ENCODE results near the gene UGT1A5. TPM values are rescaled to one million over a fixed set of nuclear protein-coding genes. Genes with fewer than 3 reads are reported as not detected.

The UGT1A5 gene
- total RNA-seq, 1 experiment from 2014 or later: not detected

DNA sequence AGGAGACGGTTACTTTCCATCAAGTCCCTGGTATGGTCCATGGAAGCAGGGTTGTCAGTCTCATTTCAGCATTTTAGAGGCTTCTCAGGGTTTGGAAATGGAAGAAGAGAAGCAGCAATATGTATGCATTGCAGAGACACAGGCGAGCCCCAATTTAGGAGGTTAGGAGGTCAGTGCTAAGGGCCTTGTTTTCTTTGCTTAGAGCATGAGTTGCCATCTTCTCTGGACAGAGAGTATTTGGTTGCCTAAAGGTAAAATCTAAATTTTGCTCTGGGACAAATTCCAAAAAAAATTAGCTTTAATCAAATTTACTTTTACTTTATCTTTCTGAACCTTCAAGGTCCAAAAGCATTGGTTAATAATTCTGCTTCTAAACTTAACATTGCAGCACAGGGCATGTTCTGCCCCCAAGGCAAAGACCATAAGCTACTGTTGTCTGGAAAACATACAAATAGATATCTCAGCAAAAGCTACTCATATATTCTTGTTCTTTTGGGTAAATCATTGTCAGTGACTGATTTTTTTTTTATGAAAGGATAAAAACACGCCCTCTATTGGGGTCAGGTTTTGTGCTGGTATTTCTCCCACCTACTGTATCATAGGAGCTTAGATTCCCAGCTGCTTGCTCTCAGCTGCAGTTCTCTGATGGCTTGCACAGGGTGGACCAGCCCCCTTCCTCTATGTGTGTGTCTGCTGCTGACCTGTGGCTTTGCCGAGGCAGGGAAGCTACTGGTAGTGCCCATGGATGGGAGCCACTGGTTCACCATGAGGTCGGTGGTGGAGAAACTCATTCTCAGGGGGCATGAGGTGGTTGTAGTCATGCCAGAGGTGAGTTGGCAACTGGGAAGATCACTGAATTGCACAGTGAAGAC, 41.2 kb upstream of the UGT1A5 start, which contains the start of gene UGT1A9:
UGT1A9 (plus strand) TSS at position 609 of the 872 bp plus-strand sequence; CDS start at position 646, 37 bp downstream.
- ChIA-PET POLR2A (ENCODE audit: low non-redundant PET) (no interaction called here), CTCF (no interaction called here)
- Histone ChIP-seq H3K27me3 (replicated peaks; ENCODE audit: insufficient read depth, low read depth, low read length, poor library complexity) (no peaks in the 10 kb centered on the region), H3K27ac (ENCODE audit: low read depth, low read length, poor library complexity, severe bottlenecking) (no peak within 1 kb of the TSS), H3K4me1 (ENCODE audit: insufficient read depth, low read length, poor library complexity, severe bottlenecking) (no peaks in the 10 kb centered on the region), H3K4me3 (ENCODE audit: low read depth, low read length, poor library complexity, severe bottlenecking) (no peak within 1 kb of the TSS), H3K36me3 (ENCODE audit: insufficient read depth, low read length, poor library complexity, severe bottlenecking) (no peaks in the 10 kb centered on the region), H3K9me3 (ENCODE audit: low read depth, low read length, poor library complexity, severe bottlenecking) (no peaks in the 10 kb centered on the region)
- DNase-seq (ENCODE audit: low spot score): no peak
- intact Hi-C loops (cut with micrococcal nuclease; ENCODE audit: unreplicated experiment): no loop called here
- TF ChIP-seq, protein P1, sequence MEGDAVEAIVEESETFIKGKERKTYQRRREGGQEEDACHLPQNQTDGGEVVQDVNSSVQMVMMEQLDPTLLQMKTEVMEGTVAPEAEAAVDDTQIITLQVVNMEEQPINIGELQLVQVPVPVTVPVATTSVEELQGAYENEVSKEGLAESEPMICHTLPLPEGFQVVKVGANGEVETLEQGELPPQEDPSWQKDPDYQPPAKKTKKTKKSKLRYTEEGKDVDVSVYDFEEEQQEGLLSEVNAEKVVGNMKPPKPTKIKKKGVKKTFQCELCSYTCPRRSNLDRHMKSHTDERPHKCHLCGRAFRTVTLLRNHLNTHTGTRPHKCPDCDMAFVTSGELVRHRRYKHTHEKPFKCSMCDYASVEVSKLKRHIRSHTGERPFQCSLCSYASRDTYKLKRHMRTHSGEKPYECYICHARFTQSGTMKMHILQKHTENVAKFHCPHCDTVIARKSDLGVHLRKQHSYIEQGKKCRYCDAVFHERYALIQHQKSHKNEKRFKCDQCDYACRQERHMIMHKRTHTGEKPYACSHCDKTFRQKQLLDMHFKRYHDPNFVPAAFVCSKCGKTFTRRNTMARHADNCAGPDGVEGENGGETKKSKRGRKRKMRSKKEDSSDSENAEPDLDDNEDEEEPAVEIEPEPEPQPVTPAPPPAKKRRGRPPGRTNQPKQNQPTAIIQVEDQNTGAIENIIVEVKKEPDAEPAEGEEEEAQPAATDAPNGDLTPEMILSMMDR (conservative IDR thresholded peaks at IDR 0.05; ENCODE audit: low read depth, low read length): no peak
- TF ChIP-seq EZH2 (IDR thresholded peaks at IDR 0.05; ENCODE audit: borderline replicate concordance, low read depth, low read length, poor library complexity, severe bottlenecking): no peak
- no TSS peak for BruUV-seq (replicated peaks)

DNA sequence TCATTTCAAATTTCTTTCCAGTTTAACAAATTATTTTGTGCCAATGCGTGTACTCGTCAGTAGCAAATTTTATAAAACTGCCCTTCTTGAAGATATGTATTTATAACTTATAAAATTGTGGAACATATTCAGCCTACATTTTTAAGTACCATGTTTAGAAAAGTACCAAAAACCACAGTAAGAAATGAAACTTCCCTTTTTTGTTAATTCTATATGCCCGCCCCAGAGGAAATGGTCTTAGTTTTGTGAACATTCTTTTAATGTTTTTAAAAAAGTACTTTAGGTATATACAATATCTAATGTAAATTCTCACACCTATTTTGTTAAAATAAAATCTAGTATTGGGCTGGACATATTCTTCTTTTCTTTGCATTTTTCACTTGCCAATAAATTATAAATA, 39.8 kb upstream of the UGT1A5 start:
- intact Hi-C loops (cut with micrococcal nuclease; ENCODE audit: unreplicated experiment): no loop called here
- no peak overlapping the region for H3K27ac ChIP-seq (ENCODE audit: low read depth, low read length, poor library complexity, severe bottlenecking)
- no peaks in the 10 kb centered on the region for H3K9me3 ChIP-seq (ENCODE audit: low read depth, low read length, poor library complexity, severe bottlenecking)
- POLR2A ChIA-PET (ENCODE audit: low non-redundant PET): no interaction called here
- no peaks in the 10 kb centered on the region for H3K4me1 ChIP-seq (ENCODE audit: insufficient read depth, low read length, poor library complexity, severe bottlenecking)
- H3K27me3 ChIP-seq (replicated peaks; ENCODE audit: insufficient read depth, low read depth, low read length, poor library complexity): no peaks in the 10 kb centered on the region
- CTCF ChIA-PET: no interaction called here
- DNase-seq (ENCODE audit: low spot score): no peak
- BruUV-seq (replicated peaks): no TSS peak
- H3K4me3 ChIP-seq (ENCODE audit: low read depth, low read length, poor library complexity, severe bottlenecking): no peak overlapping the region
- H3K36me3 ChIP-seq (ENCODE audit: insufficient read depth, low read length, poor library complexity, severe bottlenecking): no peaks in the 10 kb centered on the region
- TF ChIP-seq EZH2 (IDR thresholded peaks at IDR 0.05; ENCODE audit: borderline replicate concordance, low read depth, low read length, poor library complexity, severe bottlenecking): no peak
- TF ChIP-seq, protein P1 (conservative IDR thresholded peaks at IDR 0.05; ENCODE audit: low read depth, low read length): no peak

GRCh38 chr2:233673896-233674295, 38.8 kb upstream of the UGT1A5 start:
- intact Hi-C loops (cut with micrococcal nuclease; ENCODE audit: unreplicated experiment): no loop called here
- DNase-seq (ENCODE audit: low spot score): no peak
- TF ChIP-seq, protein P1 (conservative IDR thresholded peaks at IDR 0.05; ENCODE audit: low read depth, low read length): no peak
- no peak for TF ChIP-seq EZH2 (IDR thresholded peaks at IDR 0.05; ENCODE audit: borderline replicate concordance, low read depth, low read length, poor library complexity, severe bottlenecking)
- no peak overlapping the region for H3K27ac ChIP-seq (ENCODE audit: low read depth, low read length, poor library complexity, severe bottlenecking)
- ChIA-PET POLR2A (ENCODE audit: low non-redundant PET) (no interaction called here), CTCF (no interaction called here)
- no peaks in the 10 kb centered on the region for H3K36me3 ChIP-seq (ENCODE audit: insufficient read depth, low read length, poor library complexity, severe bottlenecking)
- H3K4me1 ChIP-seq (ENCODE audit: insufficient read depth, low read length, poor library complexity, severe bottlenecking): no peaks in the 10 kb centered on the region
- H3K27me3 ChIP-seq (replicated peaks; ENCODE audit: insufficient read depth, low read depth, low read length, poor library complexity): no peaks in the 10 kb centered on the region
- H3K4me3 ChIP-seq (ENCODE audit: low read depth, low read length, poor library complexity, severe bottlenecking): no peak overlapping the region
- H3K9me3 ChIP-seq (ENCODE audit: low read depth, low read length, poor library complexity, severe bottlenecking): no peaks in the 10 kb centered on the region
- no TSS peak for BruUV-seq (replicated peaks)

All from A673 (cell line).